SK-N-MC (cell line): ENCODE data around the gene WWTR1.

Experiments
- DNase-seq: peaks from one replicate; pipeline ENCODE4 v3.0.0-alpha.2; 2011; ENCODE audit warnings: low read depth, low spot score
- H3K27ac ChIP-seq: fragments of 200-600 bp; sonication (generic); 2 replicates; pipeline ENCODE4 v1.5.1; 2016; ENCODE audit warnings: mixed run types
- H3K36me3 ChIP-seq: fragments of 200-600 bp; sonication (generic); 2 replicates; pipeline ENCODE4 v1.6.1; 2017; ENCODE audit warnings: antibody characterized with exemption, low read length, mixed read lengths; ENCODE audit not compliant: insufficient read depth
- H3K4me3 ChIP-seq: fragments of 200-600 bp; sonication (generic); 2 replicates; pipeline ENCODE4 v1.5.1; 2016
- H3K9ac ChIP-seq: fragments of 200-600 bp; sonication (generic); 2 replicates; pipeline ENCODE4 v1.8.0; 2017; ENCODE audit warnings: mixed run types, mixed read lengths; ENCODE audit not compliant: insufficient read length
- H3K9me3 ChIP-seq: fragments of 200-600 bp; sonication (generic); 2 replicates; pipeline ENCODE4 v1.6.1; 2017; ENCODE audit warnings: low read depth, mild to moderate bottlenecking, antibody characterized with exemption, low read length, moderate library complexity, mixed read lengths
- EZH2 ChIP-seq: fragments of 200-600 bp; sonication (generic); IDR thresholded peaks from one replicate; pipeline ENCODE4 v1.6.1; 2017; ENCODE audit warnings: antibody characterized with exemption
- FOXP2 ChIP-seq: optimal IDR thresholded peaks from 2 replicates; pipeline ENCODE3; 2011; ENCODE audit warnings: mild to moderate bottlenecking, moderate library complexity; ENCODE audit not compliant: insufficient read depth; ENCODE audit errors: extremely low read length, control extremely low read depth
- POLR2AphosphoS5 ChIP-seq: IDR thresholded peaks from 2 replicates; pipeline ENCODE4 v1.6.1; 2012; ENCODE audit warnings: mild to moderate bottlenecking, low read depth, low read length, borderline replicate concordance

The WWTR1 gene

DNA sequence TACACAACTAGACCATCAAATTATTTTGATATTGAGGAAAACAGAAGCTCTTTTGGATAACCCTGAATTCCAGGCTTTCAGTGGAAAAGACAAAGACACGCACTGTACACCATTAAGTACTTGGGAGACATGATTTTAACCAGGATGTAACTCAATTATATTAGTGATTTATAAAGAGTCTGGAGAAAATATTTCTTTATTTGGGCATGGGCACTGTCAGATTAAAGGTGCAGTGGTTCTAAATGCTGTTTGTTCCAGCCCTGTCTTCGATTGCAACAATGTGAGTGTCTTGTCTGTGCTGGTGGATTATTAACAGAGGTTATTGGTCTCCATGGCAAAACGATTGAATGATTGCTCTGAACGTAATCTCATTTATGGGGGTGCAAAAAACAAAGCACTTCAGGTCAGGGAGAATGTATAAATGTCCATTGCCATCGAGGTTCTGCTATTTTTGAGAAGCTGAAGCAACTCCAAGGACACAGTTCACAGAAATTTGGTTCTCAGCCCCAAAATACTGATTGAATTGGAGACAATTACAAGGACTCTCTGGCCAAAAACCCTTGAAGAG is 183.5 kb downstream of the WWTR1 start, which contains the start of gene TM4SF4:
TSS of gene TM4SF4 (plus strand) at position 448 of the 568 bp plus-strand sequence. CDS start 181 bp downstream, outside the sequence.
- no peaks in the 10 kb centered on the region for H3K9me3 ChIP-seq
- no peaks in the 10 kb centered on the region for H3K36me3 ChIP-seq
- TF ChIP-seq EZH2 (no peak), FOXP2 (no peak), POLR2AphosphoS5 (no peak)
- no peak within 1 kb of the TSS for H3K4me3 ChIP-seq
- H3K27ac ChIP-seq = no peak within 1 kb of the TSS
- no peak within 1 kb of the TSS for H3K9ac ChIP-seq
- DNase-seq = no peak

DNA sequence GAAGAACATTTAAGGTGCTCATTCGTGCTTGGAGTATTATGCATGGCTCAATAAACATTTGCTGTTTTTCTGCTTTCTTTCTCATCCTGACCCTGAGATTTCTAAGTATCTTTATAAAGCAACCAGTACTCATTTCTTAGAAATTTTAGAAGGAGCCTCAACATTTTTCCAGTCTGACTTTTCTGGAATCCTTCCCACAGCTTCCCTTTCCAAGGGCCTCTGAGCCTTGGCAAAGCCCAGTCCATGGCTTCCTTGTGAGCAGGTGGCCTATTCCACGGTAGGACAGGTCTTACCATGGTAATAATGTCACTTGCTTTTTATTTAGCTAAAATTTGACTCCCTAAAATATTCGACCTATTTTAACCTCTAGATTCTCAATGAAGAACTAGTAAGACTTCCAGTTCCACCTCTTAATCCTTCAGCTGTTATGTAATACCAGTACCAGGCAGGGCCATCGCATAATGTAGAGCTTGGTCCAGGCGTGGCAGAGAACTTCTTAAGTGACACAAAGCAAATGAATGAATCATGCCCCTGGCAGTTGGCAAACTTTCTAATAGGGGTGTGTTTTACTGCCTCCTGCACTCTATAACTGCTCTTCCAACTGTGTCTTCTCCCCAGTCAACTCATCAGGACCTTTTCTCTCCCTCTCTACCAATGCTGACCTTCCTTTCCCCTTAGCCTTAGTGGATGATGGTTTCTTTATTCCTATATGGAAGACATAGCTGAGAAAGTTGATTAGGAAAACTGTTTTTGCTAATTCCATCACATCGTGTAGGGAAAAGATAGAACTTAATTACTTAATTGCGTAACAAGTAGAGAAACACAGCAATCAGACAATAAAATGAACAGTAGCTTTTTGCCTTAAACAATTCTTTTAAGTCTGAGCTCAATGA is 184.2 kb downstream of the WWTR1 start:
- no peak overlapping the region for H3K27ac ChIP-seq
- TF ChIP-seq EZH2 (no peak), FOXP2 (no peak), POLR2AphosphoS5 (no peak)
- H3K9ac ChIP-seq = no peak overlapping the region
- no peaks in the 10 kb centered on the region for H3K36me3 ChIP-seq
- no peaks in the 10 kb centered on the region for H3K9me3 ChIP-seq
- DNase-seq = no peak
- no peak overlapping the region for H3K4me3 ChIP-seq

DNA sequence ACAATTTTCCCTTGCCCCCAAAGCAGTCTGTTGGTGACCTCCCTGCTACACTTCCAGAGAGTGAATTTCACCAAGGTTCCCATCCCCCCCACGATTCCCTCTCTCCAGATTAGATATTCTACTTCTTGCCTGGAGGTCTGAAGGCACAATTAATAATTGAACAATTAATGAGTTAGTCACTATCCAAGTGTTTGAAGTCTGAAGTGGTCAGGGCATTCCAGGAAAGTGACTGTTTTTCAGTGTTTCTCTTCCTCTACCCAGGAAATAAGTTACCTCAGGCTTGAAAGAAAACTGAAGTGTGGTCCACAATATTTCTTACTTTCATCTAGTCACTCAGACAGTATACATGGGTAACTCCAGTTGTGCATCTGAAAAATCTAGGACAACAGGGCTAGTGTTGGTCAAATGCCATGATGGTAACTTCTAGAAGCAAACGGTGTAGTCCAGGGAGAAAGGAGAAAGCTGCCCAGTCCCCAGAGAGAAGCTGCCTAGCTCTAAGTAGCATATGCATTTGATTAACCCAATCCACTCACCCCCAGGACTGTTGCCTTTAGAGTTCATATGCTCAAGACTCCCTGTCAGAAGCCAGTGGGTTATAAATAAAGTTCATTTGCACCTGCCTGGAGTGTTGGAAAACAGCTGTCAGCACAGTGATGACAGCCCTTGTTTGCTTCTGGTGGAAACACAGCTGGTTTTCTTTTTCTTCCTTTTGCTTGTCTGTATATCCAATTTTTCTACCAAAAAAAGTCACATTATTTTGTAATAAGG is 185.6 kb downstream of the WWTR1 start:
- Histone ChIP-seq H3K9ac (no peak overlapping the region), H3K9me3 (no peaks in the 10 kb centered on the region), H3K36me3 (no peaks in the 10 kb centered on the region), H3K4me3 (no peak overlapping the region), H3K27ac (no peak overlapping the region)
- TF ChIP-seq FOXP2 (no peak), EZH2 (no peak), POLR2AphosphoS5 (no peak)
- no peak for DNase-seq

DNA sequence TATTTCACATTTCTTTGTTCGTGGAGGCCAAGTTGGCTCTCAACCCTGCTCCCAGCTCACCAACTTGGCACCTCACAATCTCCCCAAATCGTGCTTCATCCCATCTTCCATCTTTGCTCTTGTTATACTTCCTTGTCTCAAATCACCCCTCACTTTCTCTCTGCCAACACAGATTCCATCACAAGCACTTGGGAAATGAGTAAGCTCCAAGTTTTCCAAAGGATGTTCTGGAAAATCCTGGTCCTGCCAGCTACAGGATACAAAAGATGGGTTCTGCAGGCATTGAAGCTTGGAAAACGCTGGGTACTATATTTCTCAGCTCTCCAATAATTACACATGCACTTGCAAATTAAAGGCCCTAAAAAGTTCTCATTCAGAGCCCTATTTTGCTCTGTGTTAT is 187.4 kb downstream of the WWTR1 start:
- H3K36me3 ChIP-seq = no peaks in the 10 kb centered on the region
- TF ChIP-seq EZH2 (no peak), FOXP2 (no peak), POLR2AphosphoS5 (no peak)
- H3K4me3 ChIP-seq = no peak overlapping the region
- H3K9ac ChIP-seq = no peak overlapping the region
- H3K27ac ChIP-seq = no peak overlapping the region
- DNase-seq = no peak
- H3K9me3 ChIP-seq = no peaks in the 10 kb centered on the region

DNA sequence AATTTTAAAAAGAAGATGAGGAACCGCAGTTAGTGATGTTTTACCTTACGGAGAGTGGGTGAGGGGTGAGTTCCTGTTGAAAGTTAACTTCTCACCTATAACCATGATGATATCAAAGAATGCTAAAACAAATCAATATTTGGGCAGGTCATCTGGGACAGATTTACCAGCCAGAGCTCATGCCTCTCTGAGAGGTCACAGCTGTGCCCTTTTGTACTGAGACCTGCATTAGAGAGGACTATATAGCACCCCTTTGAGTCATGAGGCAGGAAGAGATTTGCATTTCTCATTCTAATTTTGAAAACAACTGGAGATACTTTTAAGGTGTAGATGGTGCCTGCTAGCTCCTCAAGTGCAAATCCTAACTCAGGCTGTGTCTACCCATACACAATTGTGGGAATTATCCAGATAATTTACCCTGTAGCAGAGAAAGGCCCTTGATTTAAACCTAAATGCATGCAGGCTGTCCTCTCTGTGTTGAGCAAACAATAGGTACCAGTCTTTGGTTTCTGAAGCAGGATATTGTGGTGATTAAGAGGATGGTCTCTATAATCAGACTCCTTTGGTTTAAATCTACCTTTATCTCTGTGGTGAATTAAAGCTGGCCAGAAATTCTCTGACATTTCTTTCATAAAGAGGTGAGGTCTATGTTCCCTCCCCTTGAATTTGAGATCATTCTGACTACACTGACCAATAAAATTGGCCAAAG is 189.2 kb downstream of the WWTR1 start:
- H3K4me3 ChIP-seq = no peak overlapping the region
- H3K36me3 ChIP-seq = no peaks in the 10 kb centered on the region
- H3K9ac ChIP-seq = no peak overlapping the region
- no peak overlapping the region for H3K27ac ChIP-seq
- no peaks in the 10 kb centered on the region for H3K9me3 ChIP-seq
- no peak for DNase-seq
- TF ChIP-seq POLR2AphosphoS5 (no peak), EZH2 (no peak), FOXP2 (no peak)
